Endothelial cell (in vitro differentiated cells): ENCODE results near the gene LTB. TPM values are rescaled to one million over a fixed set of nuclear protein-coding genes. Genes with fewer than 3 reads are reported as not detected.

ENCODE experiments used
- DNase-seq: peaks from one replicate; pipeline ENCODE4 v3.0.0; 2021; ENCODE audit warnings: low spot score
- H3K27ac Mint-ChIP-seq: one replicate; pipeline ENCODE4 v1.8.0; 2021; ENCODE audit warnings: mixed read lengths, inconsistent platforms; ENCODE audit not compliant: unreplicated experiment
- H3K27me3 Mint-ChIP-seq: one replicate; pipeline ENCODE4 v1.8.0; 2021; ENCODE audit warnings: mild to moderate bottlenecking, moderate library complexity, mixed read lengths, inconsistent platforms; ENCODE audit not compliant: unreplicated experiment
- H3K36me3 Mint-ChIP-seq: one replicate; pipeline ENCODE4 v1.8.0; 2021; ENCODE audit warnings: mild to moderate bottlenecking, low read depth, mixed read lengths, inconsistent platforms; ENCODE audit not compliant: unreplicated experiment
- H3K4me1 Mint-ChIP-seq: one replicate; pipeline ENCODE4 v1.8.0; 2021; ENCODE audit warnings: mild to moderate bottlenecking, mixed read lengths, inconsistent platforms; ENCODE audit not compliant: unreplicated experiment
- H3K4me3 Mint-ChIP-seq: one replicate; pipeline ENCODE4 v1.8.0; 2021; ENCODE audit warnings: mild to moderate bottlenecking, mixed read lengths, inconsistent platforms; ENCODE audit not compliant: unreplicated experiment
- H3K9me3 Mint-ChIP-seq: one replicate; pipeline ENCODE4 v1.8.0; 2021; ENCODE audit warnings: mixed read lengths, inconsistent platforms; ENCODE audit not compliant: unreplicated experiment
- CTCF ChIP-seq: fragments of 200-600 bp; sonication (generic); IDR thresholded peaks from one replicate; pipeline ENCODE4 v1.5.0; 2021; ENCODE audit warnings: antibody characterized with exemption; ENCODE audit not compliant: unreplicated experiment
- total RNA-seq: library from RNA; stranded (reverse); fragmentation: NEBNext Ultra II Directional; extraction: Animal tissue kit (Norgen Biotek cat#: 25700); gene quantifications from one replicate; pipeline ENCODE4 v1.2.1, GENCODE V29; 2021; ENCODE audit not compliant: unreplicated experiment

LTB gene
- total RNA-seq, 1 donor from 2014 or later = not detected

GRCh38 chr6:31567531-31568370 is 14.5 kb downstream of the LTB start:
- Mint-ChIP-seq H3K27ac (no peak overlapping the region), H3K36me3 (no peaks in the 10 kb centered on the region), H3K9me3 (no peaks in the 10 kb centered on the region), H3K27me3 (peaks cover 11% of the 10 kb centered on the region), H3K4me3 (no peak overlapping the region), H3K4me1 (peaks cover 3% of the 10 kb centered on the region)
- TF ChIP-seq CTCF = no peak
- no peak for DNase-seq

GRCh38 chr6:31560697-31561058 is 21.5 kb downstream of the LTB start:
- Mint-ChIP-seq H3K4me3 (peak overlapping the region; percentile 61), H3K9me3 (no peaks in the 10 kb centered on the region), H3K27ac (peak overlapping the region; percentile 92), H3K27me3 (peaks cover 10% of the 10 kb centered on the region), H3K36me3 (peaks cover 20% of the 10 kb centered on the region), H3K4me1 (peaks cover 31% of the 10 kb centered on the region)
- no peak for TF ChIP-seq CTCF
- no peak for DNase-seq

- no peak for TF ChIP-seq CTCF
- no peaks in the 10 kb centered on the region for H3K9me3 Mint-ChIP-seq
- peaks cover 31% of the 10 kb centered on the region for H3K4me1 Mint-ChIP-seq
- H3K27ac Mint-ChIP-seq = peak overlapping the region; percentile 92
- H3K27me3 Mint-ChIP-seq = peaks cover 10% of the 10 kb centered on the region
- H3K4me3 Mint-ChIP-seq = peak overlapping the region; percentile 61
- peaks cover 20% of the 10 kb centered on the region for H3K36me3 Mint-ChIP-seq
- peak; percentile 68 for DNase-seq
Observed at GRCh38 chr6:31559958-31560696, 22.1 kb downstream of the LTB start.

GRCh38 chr6:31559606-31559957 is 22.6 kb downstream of the LTB start:
- Mint-ChIP-seq H3K27ac (peak overlapping the region; percentile 92), H3K4me3 (peak overlapping the region; percentile 40), H3K36me3 (peaks cover 20% of the 10 kb centered on the region), H3K27me3 (peaks cover 7% of the 10 kb centered on the region), H3K9me3 (no peaks in the 10 kb centered on the region), H3K4me1 (peaks cover 31% of the 10 kb centered on the region)
- DNase-seq = no peak
- TF ChIP-seq CTCF = no peak
